NCI-H524 treated with DMSO at 0.1 percent for 48 hours (cell line): ENCODE measurements around the gene CAPN1.

Experiments
- DNase-seq: peaks from one replicate; lab custom pipeline; 2025; lab: John Stamatoyannopoulos, UW

The CAPN1 gene

GRCh38 chr11:65260756-65261590, 79.2 kb downstream of the CAPN1 start:
- no peak for DNase-seq
